Natural killer cell treated with Interleukin-12 subunit alpha and Interleukin-12 subunit beta and Interleukin-15 and Interleukin-18, amount 100 ng/mL, for 72 hours (primary cell): ENCODE data around the gene FBXL20. TPM values are rescaled to one million over a fixed set of nuclear protein-coding genes. Genes with fewer than 3 reads are reported as not detected.
A peak's percentile ranks its signal among the peaks of the same experiment; 100 is the strongest.

Experiments
- ATAC-seq, 2 donors: fragments of 150-1000 bp; cut with Tn5 transposase in 1 of 2; sonication (Bioruptor Pico), chemical (Tn5 transposase) in 1 of 2; 2 replicates each; pipeline ENCODE4 v1.10.0; 2021
- DNase-seq: peaks from one replicate; pipeline ENCODE4 v3.0.0; 2022; ENCODE audit warnings: low spot score
- H3K27ac Mint-ChIP-seq, 2 donors: 1 replicate in 1 of 2; 2 replicates in 1 of 2; pipeline ENCODE4 v1.8.0; 2022; ENCODE audit warnings: mixed read lengths in 2 of 2, mild to moderate bottlenecking in 1 of 2, moderate library complexity in 1 of 2
- H3K27me3 Mint-ChIP-seq, 2 donors: 1 replicate in 1 of 2; 2 replicates in 1 of 2; pipeline ENCODE4 v1.8.0; 2022; ENCODE audit warnings: mixed read lengths in 2 of 2
- H3K36me3 Mint-ChIP-seq: one replicate; pipeline ENCODE4 v1.8.0; 2022; ENCODE audit warnings: mixed read lengths
- H3K4me1 Mint-ChIP-seq, 2 donors: 1 replicate in 1 of 2; 2 replicates in 1 of 2; pipeline ENCODE4 v1.8.0; 2022; ENCODE audit warnings: low read depth in 2 of 2, mixed read lengths in 2 of 2, mild to moderate bottlenecking in 1 of 2
- H3K4me3 Mint-ChIP-seq: one replicate; pipeline ENCODE4 v1.8.0; 2022; ENCODE audit warnings: mixed read lengths
- H3K9me3 Mint-ChIP-seq: 2 replicates; pipeline ENCODE4 v1.8.0; 2022; ENCODE audit warnings: mixed read lengths
- total RNA-seq, 2 donors: library from RNA; stranded (reverse); gene quantifications; one replicate each; pipeline ENCODE4 v1.2.3, GENCODE V29; 2022

Gene FBXL20
- total RNA-seq, 2 donors from 2014 or later: 14.4 to 18.3 TPM

DNA sequence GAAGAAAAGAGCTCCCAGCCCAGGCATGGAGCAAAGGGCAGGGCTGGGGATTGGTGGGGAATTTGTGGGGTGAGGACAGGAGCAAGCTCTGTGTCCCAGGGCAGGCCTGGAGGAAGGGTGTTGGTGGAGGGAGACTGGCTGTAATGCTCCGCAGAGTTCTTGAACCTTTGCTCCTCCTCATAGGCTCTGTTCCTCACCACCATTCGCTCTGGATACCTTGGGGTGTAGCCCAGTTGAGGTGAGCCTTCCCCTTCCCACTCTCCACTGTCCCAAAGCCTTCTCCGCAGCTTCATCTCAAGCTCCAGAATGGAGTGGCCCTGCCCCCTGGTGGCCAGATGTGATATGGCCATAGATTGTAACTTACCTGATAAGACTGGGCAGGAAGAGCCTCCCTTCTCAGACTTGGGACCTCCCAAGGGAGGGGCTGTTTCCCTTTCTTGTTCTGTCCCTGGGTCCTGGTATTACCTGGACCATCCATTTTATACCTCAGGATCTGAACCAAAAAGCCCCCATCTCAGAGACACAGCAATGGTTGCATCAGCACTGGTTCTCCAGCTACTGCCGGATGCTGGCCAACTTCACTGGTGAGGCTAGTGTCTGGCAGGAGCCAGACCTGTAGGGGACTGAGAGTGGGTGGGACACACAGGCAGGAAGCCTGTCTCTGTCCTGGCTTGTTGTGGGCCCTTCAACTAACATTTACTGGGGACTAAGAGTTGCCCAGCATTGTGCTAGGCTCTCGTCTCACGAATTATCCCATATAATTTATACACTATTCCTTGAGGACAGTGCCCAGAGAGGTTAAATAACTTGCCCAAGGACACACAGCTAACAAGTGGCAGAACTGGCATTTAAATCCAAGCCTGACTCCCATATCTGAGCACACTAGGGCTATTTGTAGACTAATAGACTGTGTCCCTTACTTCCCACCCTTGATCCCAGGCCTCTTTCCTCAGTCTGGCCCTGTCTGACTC lies 156.5 kb downstream of the FBXL20 start:
- Mint-ChIP-seq H3K27ac (no peak overlapping the region), H3K9me3 (no peaks in the 10 kb centered on the region), H3K27me3 (no peaks in the 10 kb centered on the region), H3K36me3 (no peaks in the 10 kb centered on the region), H3K4me3 (no peak overlapping the region), H3K4me1 (peaks cover 10 to 13% of the 10 kb centered on the region in 2 donors)
- ATAC-seq: peak; percentile 86 to 87
- peak; percentile 81 for DNase-seq

DNA sequence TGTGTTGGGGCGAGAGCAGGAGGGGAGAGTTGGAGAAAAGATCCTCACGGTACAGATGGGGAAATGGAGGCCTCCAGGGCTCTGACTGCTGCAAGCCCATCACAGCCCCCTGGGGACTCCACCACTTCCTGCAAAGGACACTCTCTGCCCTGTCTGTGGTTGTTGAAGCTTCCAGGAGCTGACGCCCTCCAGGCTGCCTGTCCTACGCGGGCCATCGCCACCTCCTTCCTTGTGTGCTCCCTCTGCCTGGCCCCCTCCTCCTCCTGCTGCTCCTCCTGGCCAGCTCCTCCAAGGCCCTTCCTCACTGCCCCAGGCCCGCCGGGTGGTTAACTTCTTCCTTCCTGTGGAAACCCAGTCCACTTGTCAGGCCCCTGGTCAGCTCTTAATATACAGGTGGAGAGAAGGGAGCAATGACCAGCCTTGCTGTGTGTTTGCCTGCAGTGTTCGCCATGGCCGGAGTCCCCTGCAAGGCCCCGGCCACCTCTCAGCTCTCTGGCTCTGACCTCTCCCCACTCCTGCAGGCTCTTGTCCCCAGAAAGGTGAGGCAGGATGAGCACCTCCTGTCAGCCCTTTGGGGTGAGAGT lies 157.3 kb downstream of the FBXL20 start:
- H3K27ac Mint-ChIP-seq: no peak overlapping the region
- DNase-seq: no peak

DNA sequence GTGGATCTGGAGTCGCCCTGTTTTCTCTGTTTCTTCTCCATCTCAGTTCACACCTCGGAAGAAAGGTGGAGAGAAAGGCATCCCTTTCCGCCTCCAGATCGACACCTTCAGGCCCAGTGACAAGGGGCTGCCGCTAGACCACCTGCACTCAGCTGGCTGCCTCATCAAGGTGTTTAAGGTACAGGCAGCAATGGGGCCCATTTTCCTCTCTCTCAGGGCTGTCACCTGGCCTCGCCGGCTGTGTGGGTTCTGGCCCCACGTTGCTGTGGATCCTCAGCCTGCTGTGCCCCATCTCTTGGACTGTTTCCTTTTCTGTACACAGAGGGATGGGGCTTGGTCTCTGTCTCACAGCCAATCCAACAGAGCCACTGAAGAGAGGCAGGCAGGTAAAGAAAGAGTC lies 158.3 kb downstream of the FBXL20 start:
- Mint-ChIP-seq H3K4me3 (no peak overlapping the region), H3K4me1 (peaks cover 25 to 26% of the 10 kb centered on the region in 2 donors), H3K27me3 (no peaks in the 10 kb centered on the region), H3K27ac (no peak overlapping the region), H3K36me3 (no peaks in the 10 kb centered on the region), H3K9me3 (no peaks in the 10 kb centered on the region)
- ATAC-seq: no peak
- DNase-seq: no peak

More for the DNA sequence above, 157.3 kb downstream of the FBXL20 start:
- no peaks in the 10 kb centered on the region for H3K27me3 Mint-ChIP-seq
- no peak overlapping the region for H3K4me3 Mint-ChIP-seq
- H3K9me3 Mint-ChIP-seq: no peaks in the 10 kb centered on the region
- no peaks in the 10 kb centered on the region for H3K36me3 Mint-ChIP-seq
- peaks cover 18 to 21% of the 10 kb centered on the region in 2 donors for H3K4me1 Mint-ChIP-seq
- ATAC-seq: peak; percentile 44 to 64

DNA sequence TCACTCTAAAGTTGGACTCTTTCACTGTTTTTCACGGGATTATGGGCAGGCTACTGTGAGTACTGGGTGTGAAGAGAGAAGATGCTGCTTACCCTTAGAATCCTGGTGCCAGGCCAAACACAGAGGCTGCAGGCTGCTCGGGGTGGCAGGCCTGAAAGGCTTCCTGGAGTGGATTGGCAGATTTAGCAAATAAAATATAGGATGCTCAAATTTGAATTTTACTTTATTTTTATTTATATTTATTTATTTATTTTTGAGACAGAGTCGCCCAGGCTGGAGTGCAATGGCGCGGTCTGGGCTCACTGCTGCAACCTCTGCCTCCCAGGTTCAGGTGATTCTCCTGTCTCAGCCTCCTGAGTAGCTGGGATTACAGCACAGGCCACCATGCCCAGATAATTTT lies 160.8 kb downstream of the FBXL20 start:
- Mint-ChIP-seq H3K27ac (no peak overlapping the region), H3K9me3 (no peaks in the 10 kb centered on the region), H3K27me3 (no peaks in the 10 kb centered on the region), H3K4me3 (no peak overlapping the region), H3K36me3 (no peaks in the 10 kb centered on the region), H3K4me1 (peaks cover 25 to 27% of the 10 kb centered on the region in 2 donors)
- DNase-seq (no peak), ATAC-seq (no peak)

DNA sequence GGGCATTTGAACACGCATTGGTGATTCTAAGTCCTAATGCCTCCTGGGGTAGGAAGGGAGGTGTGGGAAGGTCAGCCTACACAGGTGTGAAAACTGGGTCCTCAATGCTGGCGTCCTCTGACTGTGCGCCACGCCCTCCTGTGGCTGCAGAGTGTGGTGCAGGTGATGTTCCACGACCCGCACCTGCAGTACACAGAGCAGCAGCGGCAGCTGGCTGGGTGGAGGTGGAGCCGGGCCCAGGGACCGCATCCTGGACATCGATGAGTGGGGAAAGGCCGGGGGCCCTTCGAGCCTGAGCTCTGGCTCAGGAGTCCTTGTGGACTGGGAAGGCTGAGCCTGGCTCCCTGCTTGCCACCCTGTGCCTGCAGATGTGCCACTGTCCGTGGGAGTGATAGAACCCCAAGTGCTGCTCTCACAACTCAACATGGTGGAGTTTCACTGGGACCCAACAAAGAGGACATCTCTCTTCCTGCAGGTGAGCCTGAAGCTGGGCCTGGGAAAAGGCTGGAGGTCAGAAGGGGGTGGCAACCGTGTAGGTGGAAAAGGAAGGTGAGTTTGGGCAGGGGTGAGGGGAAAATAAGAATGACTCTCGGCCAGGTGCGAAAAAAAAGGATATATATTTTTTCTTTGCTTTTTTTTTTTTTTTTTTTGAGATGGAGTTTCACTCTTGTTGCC lies 161.6 kb downstream of the FBXL20 start:
- Mint-ChIP-seq H3K4me3 (no peak overlapping the region), H3K27me3 (no peaks in the 10 kb centered on the region), H3K36me3 (no peaks in the 10 kb centered on the region), H3K27ac (no peak overlapping the region), H3K9me3 (no peaks in the 10 kb centered on the region), H3K4me1 (peaks cover 23 to 26% of the 10 kb centered on the region in 2 donors)
- peak in 1 of 2 donors; percentile 54 for ATAC-seq
- DNase-seq: no peak

DNA sequence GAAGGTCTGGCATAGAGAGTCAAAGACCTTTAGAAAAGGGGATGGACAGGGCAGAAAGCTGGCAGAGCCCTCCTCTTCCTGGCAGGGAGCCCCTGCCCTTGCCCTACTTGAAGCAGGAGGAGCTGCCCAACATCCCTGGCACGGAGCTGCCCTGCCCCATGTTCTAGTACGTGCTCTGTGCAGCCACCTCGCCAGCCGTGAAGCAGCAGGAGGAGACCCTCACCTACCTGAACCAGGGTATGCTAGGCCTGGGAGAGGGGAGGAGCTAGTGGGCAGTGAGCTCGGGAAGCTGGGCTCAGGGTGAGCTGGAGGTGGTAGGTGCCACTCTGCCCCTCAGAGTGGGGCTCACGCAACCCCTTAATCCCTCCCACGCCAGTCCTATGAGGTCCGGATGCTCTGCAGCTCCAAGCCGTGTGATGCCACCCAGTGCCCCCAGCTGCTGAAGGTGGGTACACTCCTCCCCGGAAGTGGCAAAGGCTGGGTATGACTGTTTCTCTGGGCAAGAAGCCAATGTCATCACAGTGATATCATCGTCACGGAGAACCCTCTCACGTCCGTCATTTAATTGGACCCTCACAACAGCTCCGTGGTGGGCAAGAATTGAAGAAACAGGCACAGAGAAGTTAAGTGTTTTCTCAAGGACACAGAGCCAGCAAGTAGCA lies 163.0 kb downstream of the FBXL20 start:
- Mint-ChIP-seq H3K4me3 (peak overlapping the region; percentile 65), H3K27ac (peak overlapping the region; percentile 16 to 77), H3K9me3 (no peaks in the 10 kb centered on the region), H3K36me3 (no peaks in the 10 kb centered on the region), H3K27me3 (no peaks in the 10 kb centered on the region), H3K4me1 (peaks cover 13 to 18% of the 10 kb centered on the region in 2 donors)
- DNase-seq (no peak), ATAC-seq (peak; percentile 77 to 79)

DNA sequence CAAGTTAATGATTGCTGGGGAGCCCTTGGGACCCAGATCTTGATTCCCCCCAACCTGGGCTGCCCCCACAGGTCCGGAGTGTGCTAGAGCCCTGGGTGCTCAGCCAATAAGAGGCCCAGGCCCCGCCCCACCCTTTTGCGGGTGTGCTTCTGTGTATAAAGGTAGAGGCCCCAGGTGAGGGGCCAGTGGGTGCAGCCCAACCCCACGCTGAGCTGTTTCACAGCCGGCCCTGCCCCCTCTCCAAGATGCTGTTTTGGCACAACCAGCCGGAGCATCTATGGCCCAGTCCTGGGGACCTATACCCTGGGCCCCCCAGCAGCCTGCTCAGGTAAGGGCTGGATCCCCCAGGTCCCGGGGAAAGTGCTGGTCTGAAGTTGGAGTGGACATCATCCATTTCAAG lies 163.8 kb downstream of the FBXL20 start:
- Mint-ChIP-seq H3K4me3 (no peak overlapping the region), H3K9me3 (no peaks in the 10 kb centered on the region), H3K36me3 (no peaks in the 10 kb centered on the region), H3K4me1 (peaks cover 13 to 18% of the 10 kb centered on the region in 2 donors), H3K27me3 (no peaks in the 10 kb centered on the region), H3K27ac (no peak overlapping the region)
- ATAC-seq (no peak), DNase-seq (no peak)

DNA sequence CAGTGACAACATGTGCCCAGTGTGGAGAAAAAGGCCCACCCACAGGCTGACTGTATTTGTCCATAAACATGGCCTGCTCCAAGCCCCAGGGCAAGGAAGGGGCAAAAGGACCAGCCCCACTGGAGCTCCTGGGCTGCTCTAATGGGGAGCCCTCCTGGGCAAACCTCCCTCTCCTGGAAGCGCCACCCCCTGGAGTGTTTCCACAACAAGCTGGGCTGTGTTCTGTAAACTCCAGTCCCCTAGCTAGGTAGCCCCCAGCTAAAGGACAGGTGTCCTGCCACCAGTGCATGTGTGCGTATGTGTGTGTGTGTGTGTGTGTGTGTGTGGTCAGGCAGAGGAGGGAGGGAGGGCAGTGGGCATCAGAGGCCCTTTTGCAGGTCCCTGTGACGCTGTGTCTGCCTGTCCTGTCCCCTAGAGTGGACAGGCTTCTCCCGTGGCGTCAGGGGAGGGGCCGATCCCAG lies 164.4 kb downstream of the FBXL20 start:
- ATAC-seq (no peak), DNase-seq (no peak)
- H3K36me3 Mint-ChIP-seq: no peaks in the 10 kb centered on the region
- no peak overlapping the region for H3K27ac Mint-ChIP-seq
- H3K4me3 Mint-ChIP-seq: no peak overlapping the region
- H3K4me1 Mint-ChIP-seq: peaks cover 16 to 22% of the 10 kb centered on the region in 2 donors
- peaks cover 0 to 3% of the 10 kb centered on the region in 2 donors for H3K27me3 Mint-ChIP-seq
- no peaks in the 10 kb centered on the region for H3K9me3 Mint-ChIP-seq

DNA sequence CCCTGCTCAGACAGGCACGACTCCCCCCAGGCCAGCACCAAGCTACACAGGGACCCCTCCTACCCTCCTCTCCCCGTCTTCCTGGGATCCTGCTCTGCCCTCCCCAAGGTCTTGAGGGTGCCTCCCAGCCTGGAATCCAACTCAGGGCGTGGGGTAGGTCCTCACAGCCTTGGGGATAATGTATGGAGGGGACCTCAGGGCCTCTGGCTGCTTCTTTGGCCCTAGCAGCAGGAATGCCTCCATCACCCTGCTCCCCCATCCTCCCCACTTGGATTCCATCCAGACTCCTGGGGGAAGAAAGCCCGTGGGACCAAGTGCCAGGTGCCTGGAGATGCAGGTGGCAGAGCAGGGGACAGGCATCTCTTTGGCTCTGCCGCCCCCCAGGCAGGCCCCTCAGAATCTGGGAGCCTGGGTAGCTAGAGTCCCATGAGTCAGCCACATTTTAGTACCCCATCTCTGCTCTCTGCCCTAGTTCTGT lies 164.9 kb downstream of the FBXL20 start:
- no peak for DNase-seq
- H3K36me3 Mint-ChIP-seq: no peaks in the 10 kb centered on the region
- no peak overlapping the region for H3K4me3 Mint-ChIP-seq
- peaks cover 22 to 27% of the 10 kb centered on the region in 2 donors for H3K4me1 Mint-ChIP-seq
- peaks cover 0 to 8% of the 10 kb centered on the region in 2 donors for H3K27me3 Mint-ChIP-seq
- no peaks in the 10 kb centered on the region for H3K9me3 Mint-ChIP-seq
- ATAC-seq: no peak
- no peak overlapping the region for H3K27ac Mint-ChIP-seq

DNA sequence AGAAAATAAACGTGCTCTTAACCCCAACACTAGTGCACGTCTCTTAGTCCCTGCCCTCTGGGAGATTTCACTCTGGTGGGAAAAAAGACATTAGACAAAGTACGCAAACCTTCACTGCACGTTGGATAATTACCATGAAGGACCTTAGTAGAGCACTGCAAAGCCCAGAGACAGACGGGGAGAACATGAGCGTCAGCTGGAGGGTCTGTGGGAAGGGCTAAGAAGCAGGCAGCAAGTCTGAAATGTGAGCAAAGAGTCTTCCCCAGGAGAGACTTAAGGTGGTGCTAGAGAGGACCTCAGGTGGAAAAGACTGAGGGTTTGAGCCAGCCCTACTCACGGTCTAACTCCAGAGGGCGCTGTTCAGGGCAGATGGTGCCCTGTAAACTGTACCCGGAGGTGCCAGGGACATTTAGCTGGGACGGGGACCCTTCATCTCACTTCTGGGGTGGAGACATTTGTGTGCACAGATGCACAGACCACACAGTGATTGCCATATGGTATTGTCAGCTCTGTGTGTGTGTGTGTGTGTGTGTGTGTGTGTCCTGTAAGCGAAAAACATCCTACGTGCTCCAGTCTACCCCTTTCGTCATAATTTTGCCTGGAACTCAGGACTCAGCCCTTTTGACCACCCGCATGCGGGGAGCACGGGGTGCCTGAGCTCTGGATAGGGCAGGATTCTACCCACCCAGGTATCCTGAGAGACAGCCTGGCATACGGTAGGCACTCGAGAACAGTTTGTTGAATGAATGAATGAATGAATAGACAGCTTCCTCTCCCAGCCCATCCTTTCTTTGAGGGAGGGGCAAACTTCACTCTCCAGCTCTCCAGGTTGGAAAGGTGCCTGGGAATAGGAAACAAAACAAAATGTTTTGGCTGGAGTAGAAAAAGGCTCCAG lies 165.6 kb downstream of the FBXL20 start:
- Mint-ChIP-seq H3K9me3 (no peaks in the 10 kb centered on the region), H3K4me3 (no peak overlapping the region), H3K27ac (no peak overlapping the region), H3K27me3 (peaks cover 0 to 9% of the 10 kb centered on the region in 2 donors), H3K36me3 (no peaks in the 10 kb centered on the region), H3K4me1 (peaks cover 22 to 28% of the 10 kb centered on the region in 2 donors)
- ATAC-seq: peak; percentile 55 to 67
- DNase-seq: no peak

DNA sequence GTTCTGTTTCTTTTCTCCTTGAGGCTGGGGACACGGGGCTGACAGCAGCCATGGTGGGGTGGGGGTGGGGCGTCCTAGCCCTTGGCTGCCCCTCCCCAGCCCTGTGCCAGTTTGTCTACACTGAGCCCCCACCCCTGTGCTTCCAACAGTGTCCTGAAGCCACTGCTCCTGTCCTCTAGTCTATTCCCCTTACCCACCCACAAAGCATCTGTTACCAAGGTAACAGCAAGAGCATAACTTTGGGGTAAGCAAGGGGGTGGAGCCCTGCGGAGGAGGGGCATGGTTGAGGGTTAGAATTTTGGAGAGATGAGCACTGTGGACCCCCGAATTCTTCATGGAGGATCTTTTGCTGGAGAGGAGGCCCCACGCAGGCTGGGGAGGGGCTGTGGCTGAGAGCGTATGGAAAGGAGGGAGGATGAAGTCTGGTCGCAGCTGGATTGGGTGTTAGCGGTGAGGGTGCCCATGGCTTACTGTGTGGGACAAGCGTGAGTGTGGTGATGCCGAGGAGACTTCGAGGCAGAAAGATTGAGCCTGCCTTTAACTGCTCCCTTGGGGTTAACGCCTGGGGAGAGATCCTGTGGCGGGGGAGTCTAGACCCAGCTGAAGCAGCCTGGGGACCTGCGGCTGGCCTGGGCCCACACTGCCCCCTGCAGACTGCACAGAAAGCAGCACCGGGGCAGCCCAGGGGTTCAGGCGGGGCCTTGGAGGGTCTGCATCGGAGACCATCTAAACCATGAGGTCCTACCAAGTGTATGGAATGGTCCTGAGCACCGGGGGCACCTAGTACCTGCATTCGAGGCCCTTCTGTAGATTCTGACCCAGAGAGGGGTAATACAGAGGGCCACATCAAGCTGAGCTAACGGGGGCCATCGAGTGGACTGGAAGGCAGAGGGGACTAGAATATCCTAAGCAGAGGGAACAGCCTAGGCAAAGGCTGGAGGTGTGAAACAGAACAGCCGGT lies 169.6 kb downstream of the FBXL20 start:
- H3K9me3 Mint-ChIP-seq: no peaks in the 10 kb centered on the region
- H3K4me1 Mint-ChIP-seq: peaks cover 9 to 10% of the 10 kb centered on the region in 2 donors
- H3K36me3 Mint-ChIP-seq: no peaks in the 10 kb centered on the region
- DNase-seq (no peak), ATAC-seq (peak; percentile 79)
- peak overlapping the region; percentile 45 for H3K4me3 Mint-ChIP-seq
- H3K27me3 Mint-ChIP-seq: peaks cover 0 to 21% of the 10 kb centered on the region in 2 donors
- H3K27ac Mint-ChIP-seq: peak overlapping the region in 1 of 2 donors; percentile 12
